ENCODE measurements around the gene RIBC2.
"Not testable (repeated sequence)": the region's sequence is repeated elsewhere in the genome, so short reads cannot be mapped to it uniquely, and the experiment has no call there.

RIBC2 gene

DNA sequence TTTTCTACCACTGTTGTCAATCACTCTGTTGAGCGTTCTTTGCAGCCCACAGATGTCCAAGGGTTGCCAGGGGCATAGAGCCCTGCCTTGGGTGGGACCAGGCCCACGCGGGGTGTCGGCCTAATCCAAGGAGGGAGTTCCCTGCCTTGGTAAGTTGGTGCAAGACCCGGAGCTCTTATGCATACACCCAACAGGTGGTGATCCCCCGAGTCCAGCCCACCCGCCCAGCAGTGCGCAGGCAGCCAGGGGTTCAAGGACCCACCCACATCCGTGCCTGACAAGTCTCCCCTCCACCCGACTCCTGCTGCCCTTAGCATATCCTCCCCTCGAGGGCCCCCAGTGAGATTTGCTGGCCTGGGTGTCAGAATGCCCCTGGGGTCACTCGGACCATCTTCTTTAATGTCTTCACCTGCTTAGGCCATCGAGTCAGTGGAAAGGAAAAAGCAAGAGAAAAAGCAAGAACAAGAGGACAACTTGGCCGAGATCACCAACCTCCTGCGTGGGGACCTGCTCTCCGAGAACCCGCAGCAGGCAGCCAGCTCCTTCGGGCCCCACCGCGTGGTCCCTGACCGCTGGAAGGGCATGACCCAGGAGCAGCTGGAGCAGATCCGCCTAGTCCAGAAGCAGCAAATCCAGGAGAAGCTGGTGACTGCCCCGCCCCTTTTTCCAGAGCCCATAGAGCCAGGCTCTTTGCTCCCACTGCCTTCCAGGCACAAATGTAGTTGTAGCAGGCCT is 12.2 kb downstream of the RIBC2 start:
- DNase-seq = no peak

DNA sequence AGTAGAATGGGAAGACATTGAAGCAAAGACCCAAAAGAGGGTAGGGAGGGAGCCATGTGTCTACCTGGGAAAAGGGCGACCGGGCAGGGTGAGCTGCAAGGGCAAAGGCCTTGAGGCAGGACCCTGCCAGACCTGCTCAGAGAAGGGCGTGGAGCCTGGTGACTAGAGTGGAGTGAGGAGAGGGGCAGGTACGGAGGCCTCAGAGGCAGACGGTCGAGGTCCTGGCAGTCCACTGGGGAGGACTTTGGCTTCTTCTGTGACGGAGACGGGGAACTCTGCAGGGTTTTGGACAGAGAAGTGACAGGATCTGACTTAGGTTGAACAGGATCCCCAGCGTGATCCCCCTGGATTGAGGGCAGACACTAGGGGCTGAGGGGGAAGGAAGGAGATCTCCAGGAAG is 12.9 kb downstream of the RIBC2 start:
- no peak for DNase-seq

GRCh38 chr22:45427114-45427513 is 13.6 kb downstream of the RIBC2 start:
- DNase-seq = no peak

- DNase-seq = no peak
Measured at GRCh38 chr22:45428391-45429385, 15.2 kb downstream of the RIBC2 start.

GRCh38 chr22:45429424-45429823 is 15.9 kb downstream of the RIBC2 start:
- no peak for DNase-seq

GRCh38 chr22:45429981-45430775 is 16.7 kb downstream of the RIBC2 start:
- no peak for DNase-seq

DNA sequence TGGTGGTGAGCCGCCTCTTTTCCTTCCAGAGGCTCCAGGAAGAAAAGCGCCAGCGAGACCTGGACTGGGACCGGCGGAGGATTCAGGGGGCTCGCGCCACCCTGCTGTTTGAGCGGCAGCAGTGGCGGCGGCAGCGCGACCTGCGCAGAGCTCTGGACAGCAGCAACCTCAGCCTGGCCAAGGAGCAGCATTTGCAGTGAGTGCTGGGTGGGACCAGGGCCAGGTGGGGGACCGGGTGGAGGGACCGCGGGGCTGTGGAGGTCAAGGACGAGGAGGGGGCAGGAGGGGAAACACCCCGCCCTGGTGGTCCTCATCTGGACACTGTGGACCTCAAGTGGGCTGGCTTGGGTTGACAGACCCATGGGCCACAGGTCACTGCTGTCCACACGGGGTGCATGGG is 17.4 kb downstream of the RIBC2 start:
- no peak for DNase-seq

DNA sequence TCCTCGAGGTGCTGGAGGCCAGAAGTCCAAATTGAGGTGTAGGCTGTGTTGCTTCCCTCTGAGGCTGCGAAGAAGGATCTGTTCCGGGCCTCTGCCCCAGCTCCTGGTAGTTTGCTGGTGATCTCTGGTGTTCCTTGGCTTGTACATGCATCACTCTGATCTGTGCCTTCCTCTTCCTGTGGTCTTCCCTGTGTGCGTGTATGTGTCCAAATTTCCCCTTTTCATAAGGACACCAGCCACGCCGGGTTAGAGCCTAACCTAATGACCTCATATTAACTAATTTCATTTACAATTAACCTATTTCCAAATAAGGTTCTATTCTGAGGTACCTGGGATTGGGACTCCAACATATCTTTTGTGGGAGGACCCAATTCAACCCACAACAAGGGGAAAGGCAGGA is 21.5 kb downstream of the RIBC2 start:
- no peak for DNase-seq

GRCh38 chr22:45435544-45436139 is 22.1 kb downstream of the RIBC2 start:
- peak; percentile 66 for DNase-seq

DNA sequence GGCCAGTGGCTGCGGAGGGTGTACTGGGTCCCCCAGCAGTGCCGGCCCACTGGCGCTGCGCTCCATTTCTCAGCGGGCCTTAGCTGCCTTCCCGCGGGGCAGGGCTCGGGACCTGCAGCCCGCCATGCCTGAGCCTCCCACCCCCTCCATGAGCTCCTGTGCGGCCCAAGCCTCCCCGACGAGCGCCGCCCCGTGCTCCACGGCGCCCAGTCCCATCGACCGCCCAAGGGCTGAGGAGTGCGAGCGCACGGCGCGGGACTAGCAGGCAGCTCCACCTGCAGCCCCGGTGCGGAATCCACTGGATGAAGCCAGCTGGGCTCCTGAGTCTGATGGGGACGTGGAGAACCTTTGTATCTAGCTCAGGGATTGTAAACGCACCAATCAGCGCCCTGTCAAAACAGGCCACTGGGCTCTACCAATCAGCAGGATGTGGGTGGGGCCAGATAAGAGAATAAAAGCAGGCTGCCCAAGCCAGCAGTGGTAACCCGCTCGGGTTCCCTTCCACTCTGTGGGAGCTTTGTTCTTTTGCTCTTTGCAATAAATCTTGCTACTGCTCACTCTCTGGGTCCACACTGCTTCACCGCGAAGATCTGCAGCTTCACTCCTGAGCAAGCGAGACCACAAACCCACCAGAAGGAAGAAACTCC is 23.5 kb downstream of the RIBC2 start:
- not testable (repeated sequence) for DNase-seq

- DNase-seq = no peak
Measured at GRCh38 chr22:45438336-45438735, 24.8 kb downstream of the RIBC2 start.

DNA sequence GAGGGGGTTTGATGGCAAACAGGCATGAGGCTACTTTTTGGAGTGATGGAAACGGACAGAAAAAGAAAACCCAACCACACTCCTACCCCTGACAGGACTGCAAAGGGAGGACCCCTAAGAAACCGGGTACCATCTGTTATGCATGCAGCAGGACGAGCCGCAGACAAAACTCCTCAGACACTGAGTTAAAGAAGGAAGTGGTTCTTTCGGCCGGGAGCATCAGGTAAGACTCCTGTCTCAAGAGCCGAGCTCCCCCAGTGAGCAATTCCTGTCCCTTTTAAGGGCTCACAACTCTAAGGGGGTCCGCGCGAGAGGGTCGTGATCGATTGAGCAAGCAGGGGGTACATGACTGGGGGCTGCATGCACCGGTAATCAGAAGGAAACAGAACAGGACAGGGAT is 27.2 kb downstream of the RIBC2 start:
- DNase-seq = not testable (repeated sequence)

DNA sequence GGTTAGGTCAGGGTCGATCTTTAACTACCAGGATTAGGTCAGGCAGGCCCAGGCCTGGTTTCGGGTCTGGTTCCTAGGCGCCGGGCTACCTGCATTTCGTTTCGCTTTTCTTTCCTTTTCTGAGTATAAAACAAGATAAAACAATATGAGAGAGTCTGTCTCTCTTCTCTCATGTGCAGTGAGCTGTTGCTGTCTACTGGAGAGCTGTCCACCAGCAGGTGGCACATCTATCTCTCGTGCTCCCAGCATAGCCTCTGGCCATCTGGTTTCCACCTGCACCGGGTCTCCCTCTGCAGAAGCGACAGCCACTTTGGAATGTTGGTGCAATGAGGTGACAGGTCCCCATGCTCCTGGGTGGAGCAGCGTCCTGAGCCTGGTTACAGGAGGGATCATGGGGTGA is 27.6 kb downstream of the RIBC2 start:
- peak; percentile 55 for DNase-seq

DNA sequence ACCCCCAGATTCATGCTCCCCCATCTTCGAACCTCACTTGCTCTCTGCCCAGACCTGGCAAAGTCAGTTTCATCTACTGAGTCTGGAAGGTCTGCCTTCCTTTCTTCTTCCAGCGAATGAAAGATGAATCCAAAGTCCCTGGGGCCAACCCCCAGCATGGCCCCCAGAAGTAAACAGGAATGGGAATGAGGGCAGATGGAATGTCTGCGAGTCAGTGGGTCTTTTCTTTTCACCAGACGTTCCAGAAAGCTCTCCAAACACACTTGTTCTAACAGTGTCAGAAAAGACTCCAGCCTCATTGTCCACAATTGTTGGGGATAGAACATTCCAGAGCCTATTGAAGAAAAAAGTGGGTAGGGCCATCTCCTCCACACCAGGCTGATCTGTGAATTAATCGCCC is 28.6 kb downstream of the RIBC2 start:
- DNase-seq = no peak

GRCh38 chr22:45444168-45444567 is 30.7 kb downstream of the RIBC2 start:
- no peak for DNase-seq

- no peak for DNase-seq
Measured at GRCh38 chr22:45445031-45445710, 31.7 kb downstream of the RIBC2 start.

DNA sequence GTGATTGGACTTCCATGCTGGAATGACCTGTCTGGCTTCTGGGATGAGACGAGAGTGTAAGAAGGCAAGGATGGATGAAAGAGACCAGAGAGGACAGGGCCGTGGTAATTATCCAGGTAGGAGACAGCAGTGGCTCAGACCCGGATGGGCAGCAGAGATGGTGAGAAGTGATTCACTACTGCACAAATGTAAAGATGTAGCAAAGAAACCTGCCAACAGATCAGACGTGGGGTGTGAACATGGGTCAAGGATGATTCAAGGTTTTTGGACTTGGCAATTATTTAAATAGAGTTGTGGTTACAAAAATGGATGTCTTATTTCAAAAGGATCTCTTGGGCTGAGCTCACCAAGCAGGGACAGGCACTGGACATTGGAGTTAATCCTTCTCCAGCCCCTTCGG is 32.7 kb downstream of the RIBC2 start:
- no peak for DNase-seq

DNA sequence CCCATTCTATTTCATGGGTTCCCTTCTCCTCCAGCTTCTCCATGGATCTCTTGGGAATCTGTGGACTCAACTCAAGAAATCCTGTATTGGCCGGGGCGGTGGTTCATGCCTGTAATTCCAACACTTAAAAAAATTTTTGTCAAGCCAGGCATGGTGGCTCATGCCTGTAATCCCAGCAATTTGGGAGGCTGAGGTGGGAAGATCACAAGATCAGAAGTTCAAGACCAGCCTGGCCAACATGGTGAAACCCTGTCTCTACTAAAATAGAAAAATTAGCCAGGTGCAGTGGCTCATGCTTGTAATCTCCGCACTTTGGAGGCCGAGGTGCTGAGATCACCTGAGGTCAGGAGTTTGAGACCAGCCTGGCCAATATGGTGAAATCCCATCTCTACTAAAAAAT is 34.1 kb downstream of the RIBC2 start:
- DNase-seq = not testable (repeated sequence)

DNA sequence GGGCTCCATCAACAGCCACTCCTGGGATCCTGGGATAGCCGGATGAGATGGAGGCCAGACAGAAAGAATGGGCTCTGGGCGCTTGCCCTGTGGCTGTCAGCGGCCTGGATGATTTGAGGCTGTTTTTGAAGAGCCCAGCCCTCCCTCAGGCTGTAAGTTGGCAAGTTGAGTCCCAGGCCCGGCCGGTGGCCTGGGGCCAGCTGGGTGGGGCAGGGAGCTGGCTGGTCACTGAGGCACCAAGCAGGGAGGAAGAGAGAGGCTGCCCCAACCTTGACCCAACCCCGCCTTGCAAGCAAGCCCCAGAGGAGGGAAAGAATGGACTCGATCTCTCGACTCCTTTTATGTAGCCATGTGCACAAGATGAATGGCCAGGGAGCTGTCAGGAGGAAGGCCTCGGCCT is 34.9 kb downstream of the RIBC2 start:
- DNase-seq = no peak

GRCh38 chr22:45449442-45449841 is 35.9 kb downstream of the RIBC2 start:
- DNase-seq = not testable (repeated sequence)

DNA sequence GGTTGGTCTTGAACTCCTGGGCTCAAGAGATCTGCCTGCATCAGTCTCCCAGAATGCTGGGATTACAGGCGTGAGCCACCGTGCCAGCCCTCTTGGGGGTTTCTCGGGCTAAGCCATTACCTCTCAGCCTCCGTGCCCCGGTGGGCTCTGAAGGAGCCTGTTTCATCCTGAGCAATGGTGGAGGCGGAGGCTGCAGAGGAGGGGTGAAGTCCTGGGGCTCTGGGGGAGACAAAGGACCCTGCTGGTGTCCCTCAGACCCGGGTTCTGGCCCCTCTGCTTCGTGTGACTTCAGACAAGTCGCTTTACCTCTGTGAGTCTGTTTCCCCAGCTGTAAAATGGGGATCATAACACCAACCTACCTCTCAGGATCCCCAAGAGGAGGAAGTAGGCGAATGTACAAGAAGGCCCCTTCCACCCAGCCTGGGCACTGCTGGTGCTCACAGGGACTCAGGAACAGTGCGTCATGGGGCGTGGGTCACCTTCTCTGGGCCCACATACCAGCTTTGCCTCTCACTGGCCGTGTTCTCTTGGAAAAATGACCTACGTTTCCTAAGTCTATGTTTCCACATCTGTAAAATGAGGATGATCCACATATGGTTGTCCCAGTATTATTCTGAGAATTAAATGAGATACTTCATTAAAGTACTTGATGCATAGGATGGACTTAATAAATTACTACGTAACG is 36.8 kb downstream of the RIBC2 start:
- no peak for DNase-seq

Data from NCI-H345 (cell line).